Gastrocnemius medialis (tissue), 4 donors: ENCODE results near the gene CAND2. TPM values are rescaled to one million over a fixed set of nuclear protein-coding genes. Genes with fewer than 3 reads are reported as not detected.

Experiments used
- ATAC-seq, 2 donors: fragments of 150-250 bp; one replicate each; pipeline ENCODE4 v1.9.1; 2016
- DNase-seq, 2 donors: peaks; one replicate each; pipeline ENCODE4 v3.0.0-alpha.2; 2019
- H3K27ac ChIP-seq, 4 donors: fragments of 200-600 bp; sonication (generic); 1 replicate in 1 of 4; 2 replicates in 3 of 4; pipeline ENCODE4 v1.5.1; 2016 to 2018; ENCODE audit warnings: mild to moderate bottlenecking in 2 of 4, moderate library complexity in 1 of 4
- H3K27me3 ChIP-seq, 3 donors: fragments of 200-600 bp; sonication (generic) in 2 of 3; 1 replicate in 1 of 3; 2 replicates in 2 of 3; pipeline versions ENCODE4 v1.5.1 to v1.6.0; 2016 to 2019; ENCODE audit warnings: mild to moderate bottlenecking in 1 of 3, moderate library complexity in 1 of 3
- H3K36me3 ChIP-seq, 2 donors: fragments of 200-600 bp; sonication (generic) in 1 of 2; one replicate each; pipeline ENCODE4 v1.5.1; 2017 to 2018
- H3K4me1 ChIP-seq, 2 donors: fragments of 200-600 bp; sonication (generic) in 1 of 2; one replicate each; pipeline ENCODE4 v1.5.1; 2016 to 2017; ENCODE audit warnings: mild to moderate bottlenecking in 2 of 2
- H3K4me3 ChIP-seq, 4 donors: fragments of 200-600 bp; sonication (generic) in 3 of 4; 1 replicate in 1 of 4; 2 replicates in 3 of 4; pipeline ENCODE4 v1.5.1; 2016 to 2019; ENCODE audit warnings: mild to moderate bottlenecking in 2 of 4
- H3K9me3 ChIP-seq, 3 donors: fragments of 200-600 bp; sonication (generic) in 2 of 3; 1 replicate in 1 of 3; 2 replicates in 2 of 3; pipeline ENCODE4 v1.5.1; 2016 to 2019
- POLR2A ChIP-seq, 2 donors: fragments of 450-650 bp; IDR thresholded peaks; one replicate each; pipeline ENCODE4 v1.6.1; 2017; ENCODE audit warnings: antibody characterized with exemption in 2 of 2, mild to moderate bottlenecking in 2 of 2, moderate library complexity in 2 of 2
- in situ Hi-C, 4 donors: fragments of 200-750 bp; cut with MboI; loops; one replicate each; pipeline versions ENCODE4 v1.15.0 to v1.8.0; 2017; ENCODE audit warnings: low sequenced_read_pairs in 4 of 4
- intact Hi-C: fragments of 100-400 bp; cut with DNase I; formaldehyde crosslinking; loops from one replicate; pipeline ENCODE4 v1.15.1; 2023; ENCODE audit warnings: low total_unique reads
- total RNA-seq, 4 donors: library from RNA; depleted of rRNA; stranded (reverse); fragments of >200 nt; gene quantifications; one replicate each; pipeline versions ENCODE4 v1.1.0 to v1.2.3, GENCODE V29; 2016
- TF ChIP-seq, protein P1 (sequence below), 5 experiments: fragments of 450-650 bp in 3 of 5; fragments of 200-600 bp in 2 of 5; sonication (generic) in 2 of 5; IDR thresholded peaks in 4 of 5; conservative IDR thresholded peaks in 1 of 5; 1 replicate in 4 of 5; 2 replicates in 1 of 5; pipeline ENCODE4 v1.5.1; 2016 to 2019; ENCODE audit warnings: antibody characterized with exemption in 5 of 5, mild to moderate bottlenecking in 3 of 5, moderate library complexity in 3 of 5

The CAND2 gene
- total RNA-seq, 4 donors from 2014 or later = 133 to 308 (median 181) TPM

DNA sequence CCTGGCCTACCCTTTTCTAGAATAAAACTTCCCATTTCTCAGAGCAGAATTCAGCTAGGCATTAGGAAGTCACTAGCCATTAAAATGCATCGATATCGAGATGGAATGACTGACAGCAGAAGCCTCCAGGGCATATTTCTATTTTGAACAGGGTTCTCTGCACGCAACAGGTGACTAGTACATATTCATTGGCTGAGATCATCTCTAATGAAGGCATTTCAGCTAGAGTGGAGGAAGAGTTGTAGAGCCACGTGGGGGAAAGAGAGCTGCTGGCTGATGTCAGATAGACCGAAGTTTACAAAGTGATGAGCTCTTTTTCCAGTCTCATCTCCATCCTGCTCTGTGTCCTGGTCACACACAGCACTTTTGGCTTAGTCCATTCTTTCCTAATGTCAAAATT lies 44.9 kb upstream of the CAND2 start:
- Histone ChIP-seq H3K4me1 (peaks cover 19 to 29% of the 10 kb centered on the region in 2 donors), H3K4me3 (no peak overlapping the region), H3K27me3 (no peaks in the 10 kb centered on the region), H3K27ac (peak overlapping the region; percentile 75 to 81 (median 78)), H3K9me3 (no peaks in the 10 kb centered on the region), H3K36me3 (no peaks in the 10 kb centered on the region)
- intact Hi-C loops = no loop called here
- ATAC-seq (peak; percentile 87 to 88), DNase-seq (peak in 1 of 2 donors; percentile 50)
- in situ Hi-C loops = no loop called here
- TF ChIP-seq, protein P1, sequence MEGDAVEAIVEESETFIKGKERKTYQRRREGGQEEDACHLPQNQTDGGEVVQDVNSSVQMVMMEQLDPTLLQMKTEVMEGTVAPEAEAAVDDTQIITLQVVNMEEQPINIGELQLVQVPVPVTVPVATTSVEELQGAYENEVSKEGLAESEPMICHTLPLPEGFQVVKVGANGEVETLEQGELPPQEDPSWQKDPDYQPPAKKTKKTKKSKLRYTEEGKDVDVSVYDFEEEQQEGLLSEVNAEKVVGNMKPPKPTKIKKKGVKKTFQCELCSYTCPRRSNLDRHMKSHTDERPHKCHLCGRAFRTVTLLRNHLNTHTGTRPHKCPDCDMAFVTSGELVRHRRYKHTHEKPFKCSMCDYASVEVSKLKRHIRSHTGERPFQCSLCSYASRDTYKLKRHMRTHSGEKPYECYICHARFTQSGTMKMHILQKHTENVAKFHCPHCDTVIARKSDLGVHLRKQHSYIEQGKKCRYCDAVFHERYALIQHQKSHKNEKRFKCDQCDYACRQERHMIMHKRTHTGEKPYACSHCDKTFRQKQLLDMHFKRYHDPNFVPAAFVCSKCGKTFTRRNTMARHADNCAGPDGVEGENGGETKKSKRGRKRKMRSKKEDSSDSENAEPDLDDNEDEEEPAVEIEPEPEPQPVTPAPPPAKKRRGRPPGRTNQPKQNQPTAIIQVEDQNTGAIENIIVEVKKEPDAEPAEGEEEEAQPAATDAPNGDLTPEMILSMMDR (IDR thresholded peaks at IDR 0.05 in 4 of 5, conservative IDR thresholded peaks at IDR 0.05 in 1 of 5) = no peak
- no peak for TF ChIP-seq POLR2A (IDR thresholded peaks at IDR 0.05)

DNA sequence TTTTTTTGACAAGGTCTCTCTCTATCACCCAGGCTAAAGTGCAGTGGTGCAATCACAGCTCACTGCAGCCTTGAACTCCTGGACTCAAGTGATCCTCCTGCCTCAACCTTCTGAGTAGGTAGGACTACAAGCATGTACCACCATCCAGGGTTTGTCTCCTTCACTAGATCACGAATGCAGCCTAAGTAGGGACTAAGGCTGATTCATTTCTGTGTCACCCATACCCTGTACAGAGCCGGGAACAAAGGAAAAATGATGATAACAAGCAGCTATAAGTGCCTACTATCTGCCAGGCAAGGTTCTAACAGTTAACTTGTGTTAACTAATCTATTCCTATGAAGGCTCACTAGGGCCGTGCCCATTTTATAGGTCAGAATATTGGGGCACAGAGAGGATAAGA lies 44.4 kb upstream of the CAND2 start:
- no peak for DNase-seq
- H3K27ac ChIP-seq = peak overlapping the region; percentile 75 to 81 (median 78)
- in situ Hi-C loops = no loop called here

DNA sequence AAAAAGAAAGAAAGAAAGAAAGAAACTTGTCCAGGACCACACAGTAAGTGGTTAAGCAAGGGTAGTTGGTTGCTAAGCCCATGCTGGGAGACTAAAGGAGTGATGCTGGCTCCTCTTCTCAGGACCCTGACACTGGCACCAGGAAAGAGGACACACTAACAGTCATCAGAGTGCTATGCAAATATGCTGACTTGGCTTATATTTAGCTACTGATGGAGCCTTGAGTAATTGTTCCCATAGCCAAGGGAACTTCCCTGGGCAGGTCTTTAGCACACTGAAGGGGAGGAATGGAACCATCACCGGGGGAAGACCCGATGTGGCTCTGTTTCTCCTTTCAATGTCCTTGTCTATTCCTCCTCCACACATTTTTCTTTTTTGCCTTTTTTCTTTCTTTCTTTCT lies 43.7 kb upstream of the CAND2 start:
- intact Hi-C loops (no loop called here), in situ Hi-C loops (no loop called here)
- H3K9me3 ChIP-seq = no peaks in the 10 kb centered on the region
- no peak for DNase-seq
- H3K27ac ChIP-seq = peak overlapping the region in 2 of 4 donors; percentile 78 to 81
- TF ChIP-seq POLR2A (IDR thresholded peaks at IDR 0.05) = no peak
- TF ChIP-seq, protein P1 (IDR thresholded peaks at IDR 0.05 in 4 of 5, conservative IDR thresholded peaks at IDR 0.05 in 1 of 5) = no peak
- H3K4me1 ChIP-seq = peaks cover 22 to 33% of the 10 kb centered on the region in 2 donors
- no peak overlapping the region for H3K4me3 ChIP-seq
- peak in 1 of 2 donors; percentile 24 for ATAC-seq
- H3K27me3 ChIP-seq = no peaks in the 10 kb centered on the region
- H3K36me3 ChIP-seq = no peaks in the 10 kb centered on the region

More for the DNA sequence above, 44.4 kb upstream of the CAND2 start:
- no peaks in the 10 kb centered on the region for H3K27me3 ChIP-seq
- TF ChIP-seq POLR2A (IDR thresholded peaks at IDR 0.05) = no peak
- TF ChIP-seq, protein P1 (IDR thresholded peaks at IDR 0.05 in 4 of 5, conservative IDR thresholded peaks at IDR 0.05 in 1 of 5) = no peak
- intact Hi-C loops = no loop called here
- H3K9me3 ChIP-seq = no peaks in the 10 kb centered on the region
- peaks cover 19 to 29% of the 10 kb centered on the region in 2 donors for H3K4me1 ChIP-seq
- no peak overlapping the region for H3K4me3 ChIP-seq
- ATAC-seq = no peak
- H3K36me3 ChIP-seq = no peaks in the 10 kb centered on the region

DNA sequence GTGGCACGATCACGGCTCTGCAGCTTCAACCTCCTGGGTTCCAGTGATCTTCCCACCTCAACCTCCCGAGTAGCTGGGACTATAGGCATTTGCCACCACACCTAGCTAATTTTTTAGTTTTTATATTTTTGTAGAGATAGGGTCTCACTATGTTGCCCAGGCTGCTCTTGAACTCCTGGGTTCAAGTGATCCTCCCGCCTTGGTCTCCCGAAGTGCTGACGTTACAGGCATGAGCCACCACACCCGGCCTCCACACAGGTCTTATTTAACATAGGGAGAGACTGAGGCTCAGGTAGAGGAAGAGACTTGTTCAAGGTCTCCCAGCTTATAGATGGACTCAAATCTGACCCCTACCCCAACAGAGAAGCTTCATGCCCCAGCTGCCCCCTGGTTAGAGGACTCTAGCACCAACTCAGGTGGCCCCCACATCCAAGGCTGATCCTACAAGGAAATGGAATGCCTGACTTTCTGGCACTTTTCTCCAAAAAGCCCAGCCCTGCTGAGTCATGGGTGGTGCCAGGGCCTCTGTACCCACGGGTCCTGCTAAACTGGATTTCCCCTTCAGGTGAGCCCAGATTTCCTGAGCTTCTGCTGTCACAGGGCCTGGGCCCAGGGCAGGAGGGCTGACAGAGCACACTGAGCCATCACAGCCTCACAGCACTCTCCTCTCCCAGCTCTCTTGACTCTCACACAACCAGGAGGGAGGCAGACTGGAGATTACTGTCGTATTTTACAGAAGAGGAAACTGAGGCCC lies 43.0 kb upstream of the CAND2 start:
- Histone ChIP-seq H3K27me3 (no peaks in the 10 kb centered on the region), H3K4me3 (no peak overlapping the region), H3K4me1 (peaks cover 29 to 37% of the 10 kb centered on the region in 2 donors), H3K27ac (no peak overlapping the region), H3K36me3 (no peaks in the 10 kb centered on the region), H3K9me3 (no peaks in the 10 kb centered on the region)
- DNase-seq (no peak), ATAC-seq (no peak)
- intact Hi-C loops = no loop called here
- in situ Hi-C loops = no loop called here
- no peak for TF ChIP-seq POLR2A (IDR thresholded peaks at IDR 0.05)
- TF ChIP-seq, protein P1 (IDR thresholded peaks at IDR 0.05 in 4 of 5, conservative IDR thresholded peaks at IDR 0.05 in 1 of 5) = no peak
